ENCODE data around the gene USP24. TPM values are rescaled to one million over a fixed set of nuclear protein-coding genes. Genes with fewer than 3 reads are reported as not detected.
A peak's percentile ranks its signal among the peaks of the same experiment; 100 is the strongest.

Gene USP24, protein sequence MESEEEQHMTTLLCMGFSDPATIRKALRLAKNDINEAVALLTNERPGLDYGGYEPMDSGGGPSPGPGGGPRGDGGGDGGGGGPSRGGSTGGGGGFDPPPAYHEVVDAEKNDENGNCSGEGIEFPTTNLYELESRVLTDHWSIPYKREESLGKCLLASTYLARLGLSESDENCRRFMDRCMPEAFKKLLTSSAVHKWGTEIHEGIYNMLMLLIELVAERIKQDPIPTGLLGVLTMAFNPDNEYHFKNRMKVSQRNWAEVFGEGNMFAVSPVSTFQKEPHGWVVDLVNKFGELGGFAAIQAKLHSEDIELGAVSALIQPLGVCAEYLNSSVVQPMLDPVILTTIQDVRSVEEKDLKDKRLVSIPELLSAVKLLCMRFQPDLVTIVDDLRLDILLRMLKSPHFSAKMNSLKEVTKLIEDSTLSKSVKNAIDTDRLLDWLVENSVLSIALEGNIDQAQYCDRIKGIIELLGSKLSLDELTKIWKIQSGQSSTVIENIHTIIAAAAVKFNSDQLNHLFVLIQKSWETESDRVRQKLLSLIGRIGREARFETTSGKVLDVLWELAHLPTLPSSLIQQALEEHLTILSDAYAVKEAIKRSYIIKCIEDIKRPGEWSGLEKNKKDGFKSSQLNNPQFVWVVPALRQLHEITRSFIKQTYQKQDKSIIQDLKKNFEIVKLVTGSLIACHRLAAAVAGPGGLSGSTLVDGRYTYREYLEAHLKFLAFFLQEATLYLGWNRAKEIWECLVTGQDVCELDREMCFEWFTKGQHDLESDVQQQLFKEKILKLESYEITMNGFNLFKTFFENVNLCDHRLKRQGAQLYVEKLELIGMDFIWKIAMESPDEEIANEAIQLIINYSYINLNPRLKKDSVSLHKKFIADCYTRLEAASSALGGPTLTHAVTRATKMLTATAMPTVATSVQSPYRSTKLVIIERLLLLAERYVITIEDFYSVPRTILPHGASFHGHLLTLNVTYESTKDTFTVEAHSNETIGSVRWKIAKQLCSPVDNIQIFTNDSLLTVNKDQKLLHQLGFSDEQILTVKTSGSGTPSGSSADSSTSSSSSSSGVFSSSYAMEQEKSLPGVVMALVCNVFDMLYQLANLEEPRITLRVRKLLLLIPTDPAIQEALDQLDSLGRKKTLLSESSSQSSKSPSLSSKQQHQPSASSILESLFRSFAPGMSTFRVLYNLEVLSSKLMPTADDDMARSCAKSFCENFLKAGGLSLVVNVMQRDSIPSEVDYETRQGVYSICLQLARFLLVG (N-terminal part only)
- 10 to 100 TPM; 47.3 to 91.4 (median 75.4) TPM for total RNA-seq
- polyA plus RNA-seq = 10 to 100 TPM in 1 of 2 donors, 1 to 10 TPM in 1; 4.7 to 10.3 TPM
- total RNA-seq = 256 reads per million, percentile 95 among the genes with 10 or more reads in this experiment

DNA sequence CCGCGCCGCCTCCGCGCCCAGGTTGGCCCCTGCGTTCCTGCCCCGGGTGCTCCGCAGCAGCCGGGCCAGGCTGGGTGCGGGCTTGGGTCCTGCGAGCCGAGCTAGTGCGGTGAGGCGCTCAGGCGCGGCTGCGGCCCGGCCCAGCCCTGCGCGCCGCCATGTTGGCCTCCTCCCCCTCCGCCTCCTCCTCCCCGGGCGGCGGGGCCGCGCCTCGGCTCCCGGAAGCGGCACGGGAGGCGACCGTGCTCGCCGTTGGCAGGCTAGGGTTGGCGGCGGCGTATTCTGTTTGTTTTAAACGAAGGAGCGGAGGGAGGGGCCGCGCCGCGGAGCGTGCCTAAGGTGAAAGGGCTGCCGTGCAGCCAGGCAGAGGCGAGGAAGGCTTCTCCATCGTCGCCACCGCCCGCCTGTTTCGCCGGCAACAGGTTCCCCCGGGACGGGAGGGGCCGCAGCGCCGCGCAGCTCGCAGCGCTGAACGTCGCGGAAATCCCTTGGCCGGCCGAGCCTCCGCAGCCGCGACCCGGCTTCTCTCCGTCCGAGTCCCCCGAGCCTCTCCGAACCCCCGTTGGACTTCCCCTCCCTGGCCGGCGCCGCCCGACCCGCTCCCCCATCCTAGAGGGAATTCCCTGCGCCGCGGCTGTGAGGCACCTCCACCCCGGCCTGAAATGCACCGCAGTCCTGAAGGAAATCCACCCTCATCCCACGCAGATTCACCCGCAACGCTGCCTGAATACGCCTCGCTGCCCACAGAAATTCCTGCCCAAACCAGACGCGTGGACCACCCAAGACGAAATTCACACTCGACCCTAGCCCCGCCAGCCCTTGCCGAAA lies at the start of gene USP24:
TSS of gene USP24 (minus strand) at position 171 of the 828 bp plus-strand sequence. CDS start 251 bp downstream, outside the sequence.
- peak; percentile 93 for ATAC-seq
- peaks cover 38 to 48% of the 10 kb centered on the region in 2 donors for H3K4me1 ChIP-seq (ENCODE audit: control insufficient read depth in 2 of 2, insufficient read depth in 2 of 2, low read length in 2 of 2)
- H3K27ac ChIP-seq (ENCODE audit: low read depth, low read length) = peak within 1 kb of the TSS; percentile 93
- peaks cover 0 to 5% (median 0%) of the 10 kb centered on the region in 3 experiments for H3K36me3 ChIP-seq (ENCODE audit: control insufficient read depth in 2 of 3, insufficient read depth in 3 of 3, low read length in 3 of 3)
- H3K27me3 ChIP-seq (ENCODE audit: control insufficient read depth in 2 of 2, insufficient read depth in 2 of 2, low read length in 2 of 2) = no peaks in the 10 kb centered on the region
- CTCF ChIA-PET = interaction anchor here (0.6 kb wide), 1 partner anchor 73 kb away, joined by 3 read pairs; no protein-coding TSS in a partner anchor
- peaks cover 55 to 75% (median 64%) of the 10 kb centered on the region in 7 donors for H3K4me1 Mint-ChIP-seq
- H3K9me3 Mint-ChIP-seq = peaks cover 0 to 2% (median 0%) of the 10 kb centered on the region in 11 donors
- POLR2A ChIA-PET = interaction anchor here (0.8 to 4.4 kb wide), 8 partner anchors 11 to 63 kb away, joined by 3 to 23 read pairs (median 4); no protein-coding TSS in a partner anchor
- H3K4me3 ChIP-seq (ENCODE audit: low read length) = peak within 1 kb of the TSS; percentile 66
- H3K36me3 Mint-ChIP-seq = peaks cover 0 to 2% (median 0%) of the 10 kb centered on the region in 5 donors
- peak; percentile 81 to 88 (median 86) for DNase-seq
- no peaks in the 10 kb centered on the region for H3K27me3 Mint-ChIP-seq
- H3K27ac Mint-ChIP-seq = peak within 1 kb of the TSS; percentile 93 to 99 (median 98)
- intact Hi-C loops (cut with micrococcal nuclease) = loop anchor here (1.0 to 5.0 kb wide), 9 partner anchors 15 to 1993 kb away; partner anchors contain the start of genes CZIB (in 1 of the 2), SSBP3 (in 1 of the 2), TCEANC2 (in 1 of the 2) and TMEM59 (in 1 of the 2)
- H3K4me3 Mint-ChIP-seq = peak within 1 kb of the TSS; percentile 75 to 97 (median 95)
- H3K9me3 ChIP-seq (ENCODE audit: control insufficient read depth in 2 of 3, low read length in 3 of 3) = no peaks in the 10 kb centered on the region

DNA sequence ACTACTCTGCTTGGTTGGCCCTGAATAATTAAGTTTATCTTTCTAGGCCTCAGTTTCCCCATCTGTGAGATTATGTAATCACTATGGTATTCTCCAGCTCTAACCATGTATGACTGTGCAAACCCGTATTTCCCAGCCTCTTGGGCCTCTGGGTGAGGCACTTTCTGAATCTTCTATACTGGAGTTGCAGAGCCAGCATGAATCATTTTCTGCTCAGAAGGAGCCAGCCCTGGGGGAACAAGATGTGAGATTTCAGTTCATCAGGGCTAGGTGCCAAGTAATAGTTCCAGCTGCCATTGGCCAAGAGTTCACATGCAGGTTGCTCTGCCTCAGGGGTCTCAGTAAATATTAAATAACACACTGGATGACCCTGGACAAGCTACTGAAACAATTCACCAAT lies 47.7 kb upstream of the USP24 start:
- H3K9me3 Mint-ChIP-seq = no peaks in the 10 kb centered on the region
- Histone ChIP-seq H3K36me3 (ENCODE audit: control insufficient read depth in 2 of 3, insufficient read depth in 3 of 3, low read length in 3 of 3) (no peaks in the 10 kb centered on the region), H3K27me3 (ENCODE audit: control insufficient read depth in 2 of 2, insufficient read depth in 2 of 2, low read length in 2 of 2) (no peaks in the 10 kb centered on the region), H3K9me3 (ENCODE audit: control insufficient read depth in 2 of 3, low read length in 3 of 3) (no peaks in the 10 kb centered on the region), H3K4me1 (ENCODE audit: control insufficient read depth in 2 of 2, insufficient read depth in 2 of 2, low read length in 2 of 2) (peaks cover 0 to 6% of the 10 kb centered on the region in 2 donors), H3K4me3 (ENCODE audit: low read length) (no peak overlapping the region), H3K27ac (ENCODE audit: low read depth, low read length) (no peak overlapping the region)
- intact Hi-C loops (cut with micrococcal nuclease) = no loop called here
- ATAC-seq (no peak), DNase-seq (no peak)
- H3K4me3 Mint-ChIP-seq = no peak overlapping the region
- no peaks in the 10 kb centered on the region for H3K36me3 Mint-ChIP-seq
- ChIA-PET POLR2A (no interaction called here), CTCF (no interaction called here)
- peaks cover 7 to 12% (median 9%) of the 10 kb centered on the region in 7 donors for H3K4me1 Mint-ChIP-seq
- H3K27ac Mint-ChIP-seq = no peak overlapping the region
- H3K27me3 Mint-ChIP-seq = peaks cover 0 to 32% (median 0%) of the 10 kb centered on the region in 5 donors

DNA sequence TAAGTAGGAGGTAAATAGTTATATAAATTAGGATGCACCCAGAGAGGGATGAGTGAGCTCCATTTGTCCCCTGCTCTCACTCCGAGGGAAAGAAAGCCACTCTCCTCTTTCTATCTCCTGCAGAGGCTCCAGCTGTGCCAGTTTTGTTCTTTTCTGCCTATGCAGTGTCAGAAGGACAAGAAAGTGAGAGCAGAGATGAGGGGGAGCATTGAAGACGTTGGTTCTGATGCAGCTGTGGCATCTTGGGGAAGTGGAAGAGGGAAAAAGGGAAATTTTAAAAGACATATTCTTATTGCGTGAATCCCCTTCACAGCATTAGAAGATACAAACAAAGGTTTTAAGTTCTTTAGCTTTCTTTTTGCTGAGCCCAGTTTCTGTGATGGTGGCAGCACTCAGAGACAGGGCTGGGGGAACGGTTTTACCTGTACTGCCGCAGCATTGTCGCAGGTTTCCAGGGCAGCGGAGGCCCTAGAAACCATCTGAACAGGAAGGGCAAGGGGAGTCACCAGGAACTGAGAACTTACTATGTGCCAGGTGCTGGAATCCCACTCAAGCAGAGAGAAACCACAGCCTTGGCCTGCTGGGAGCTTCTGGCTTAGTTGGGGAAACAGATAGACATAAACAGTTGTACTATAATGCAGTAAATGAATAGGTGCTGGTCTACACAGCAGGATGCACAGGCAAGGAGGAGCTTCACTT lies 44.9 kb upstream of the USP24 start:
- Mint-ChIP-seq H3K27ac (no peak overlapping the region), H3K4me3 (no peak overlapping the region), H3K36me3 (no peaks in the 10 kb centered on the region), H3K27me3 (peaks cover 0 to 24% (median 0%) of the 10 kb centered on the region in 5 donors), H3K4me1 (peaks cover 11 to 17% (median 13%) of the 10 kb centered on the region in 7 donors), H3K9me3 (no peaks in the 10 kb centered on the region)
- intact Hi-C loops (cut with micrococcal nuclease) = loop anchor here (2.0 to 5.0 kb wide), 3 partner anchors 17 to 45 kb away; partner anchors contain the start of gene USP24 (in 2 of the 2)
- ATAC-seq = no peak
- Histone ChIP-seq H3K4me1 (ENCODE audit: control insufficient read depth in 2 of 2, insufficient read depth in 2 of 2, low read length in 2 of 2) (peaks cover 0 to 10% of the 10 kb centered on the region in 2 donors), H3K4me3 (ENCODE audit: low read length) (no peak overlapping the region), H3K36me3 (ENCODE audit: control insufficient read depth in 2 of 3, insufficient read depth in 3 of 3, low read length in 3 of 3) (no peaks in the 10 kb centered on the region), H3K27me3 (ENCODE audit: control insufficient read depth in 2 of 2, insufficient read depth in 2 of 2, low read length in 2 of 2) (no peaks in the 10 kb centered on the region), H3K9me3 (ENCODE audit: control insufficient read depth in 2 of 3, low read length in 3 of 3) (no peaks in the 10 kb centered on the region), H3K27ac (ENCODE audit: low read depth, low read length) (no peak overlapping the region)
- ChIA-PET POLR2A (no interaction called here), CTCF (interaction anchor here (0.6 kb wide), 1 partner anchor 700 kb away, joined by 3 read pairs; no protein-coding TSS in a partner anchor)
- no peak for DNase-seq

DNA sequence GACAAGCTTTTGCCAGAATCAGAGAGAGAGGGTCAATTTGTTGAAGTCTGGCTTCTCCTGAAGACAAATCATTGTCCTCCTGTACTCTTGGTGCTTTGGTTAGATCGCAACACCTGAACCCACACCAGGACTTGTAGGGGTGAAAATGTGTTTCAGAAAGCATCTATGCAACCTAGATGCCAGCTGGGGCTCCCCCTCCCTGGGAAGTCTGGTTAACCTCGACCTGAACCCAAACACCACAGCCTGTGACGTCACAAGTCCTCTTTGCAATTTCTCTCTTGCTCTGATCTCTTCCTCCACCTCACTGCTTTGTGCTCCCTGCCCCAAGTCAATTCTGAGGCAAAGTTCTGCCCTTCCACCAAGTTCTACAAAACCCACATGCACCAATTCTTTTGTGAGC lies 42.8 kb upstream of the USP24 start:
- intact Hi-C loops (cut with micrococcal nuclease) = loop anchor here (2.0 to 5.0 kb wide), 3 partner anchors 19 to 43 kb away; partner anchors contain the start of gene USP24 (in 2 of the 2)
- peak; percentile 92 for ATAC-seq
- POLR2A ChIA-PET = no interaction called here

DNA sequence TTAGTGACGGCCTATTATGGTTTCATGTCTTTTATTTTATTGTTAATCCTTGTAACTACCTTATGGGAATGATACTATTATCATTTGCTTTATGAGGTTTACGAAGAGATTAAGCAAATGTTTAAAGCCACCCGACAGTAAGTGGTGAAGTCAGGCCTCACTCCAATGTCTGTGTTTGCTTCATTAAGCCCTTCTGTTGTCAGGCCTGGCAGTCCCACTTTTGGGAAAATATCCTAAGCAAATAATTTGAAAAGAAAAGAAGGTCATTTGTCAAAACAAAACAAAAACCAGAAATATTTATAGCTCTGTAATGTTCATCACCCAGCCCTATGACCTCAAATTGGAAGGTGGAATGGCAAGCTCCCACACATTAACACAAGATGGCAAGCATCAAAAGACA lies 40.7 kb upstream of the USP24 start:
- H3K4me1 Mint-ChIP-seq = peaks cover 11 to 18% (median 16%) of the 10 kb centered on the region in 7 donors
- Histone ChIP-seq H3K4me3 (ENCODE audit: low read length) (no peak overlapping the region), H3K27ac (ENCODE audit: low read depth, low read length) (no peak overlapping the region), H3K4me1 (ENCODE audit: control insufficient read depth in 2 of 2, insufficient read depth in 2 of 2, low read length in 2 of 2) (peaks cover 0 to 10% of the 10 kb centered on the region in 2 donors), H3K27me3 (ENCODE audit: control insufficient read depth in 2 of 2, insufficient read depth in 2 of 2, low read length in 2 of 2) (no peaks in the 10 kb centered on the region), H3K36me3 (ENCODE audit: control insufficient read depth in 2 of 3, insufficient read depth in 3 of 3, low read length in 3 of 3) (no peaks in the 10 kb centered on the region), H3K9me3 (ENCODE audit: control insufficient read depth in 2 of 3, low read length in 3 of 3) (no peaks in the 10 kb centered on the region)
- H3K36me3 Mint-ChIP-seq = no peaks in the 10 kb centered on the region
- ChIA-PET POLR2A (interaction anchor here (1.6 kb wide), 1 partner anchor 40 kb away, joined by 3 read pairs; the partner anchor contains the start of gene USP24), CTCF (no interaction called here)
- no peak for DNase-seq
- no peak for ATAC-seq
- H3K27me3 Mint-ChIP-seq = peaks cover 0 to 16% (median 0%) of the 10 kb centered on the region in 5 donors
- H3K27ac Mint-ChIP-seq = peak overlapping the region in 2 of 9 donors; percentile 4 to 43
- no peak overlapping the region for H3K4me3 Mint-ChIP-seq
- H3K9me3 Mint-ChIP-seq = no peaks in the 10 kb centered on the region
- intact Hi-C loops (cut with micrococcal nuclease) = loop anchor here in 1 of 2 donors (5.0 kb wide), 1 partner anchor 39 kb away; the partner anchor contains the start of gene USP24

More for the DNA sequence above, 42.8 kb upstream of the USP24 start:
- H3K4me3 ChIP-seq (ENCODE audit: low read length) = no peak overlapping the region
- peaks cover 11 to 17% (median 14%) of the 10 kb centered on the region in 7 donors for H3K4me1 Mint-ChIP-seq
- no peak overlapping the region for H3K27ac ChIP-seq (ENCODE audit: low read depth, low read length)
- no peaks in the 10 kb centered on the region for H3K36me3 Mint-ChIP-seq
- CTCF ChIA-PET = no interaction called here
- peak; percentile 19 to 73 (median 64) for DNase-seq
- peak overlapping the region in 7 of 9 donors; percentile 20 to 80 (median 52) for H3K27ac Mint-ChIP-seq
- H3K4me3 Mint-ChIP-seq = peak overlapping the region in 2 of 10 donors; percentile 14 to 15
- H3K36me3 ChIP-seq (ENCODE audit: control insufficient read depth in 2 of 3, insufficient read depth in 3 of 3, low read length in 3 of 3) = no peaks in the 10 kb centered on the region
- H3K4me1 ChIP-seq (ENCODE audit: control insufficient read depth in 2 of 2, insufficient read depth in 2 of 2, low read length in 2 of 2) = peaks cover 0 to 10% of the 10 kb centered on the region in 2 donors
- H3K9me3 ChIP-seq (ENCODE audit: control insufficient read depth in 2 of 3, low read length in 3 of 3) = no peaks in the 10 kb centered on the region
- H3K27me3 ChIP-seq (ENCODE audit: control insufficient read depth in 2 of 2, insufficient read depth in 2 of 2, low read length in 2 of 2) = no peaks in the 10 kb centered on the region
- H3K9me3 Mint-ChIP-seq = no peaks in the 10 kb centered on the region
- H3K27me3 Mint-ChIP-seq = peaks cover 0 to 16% (median 0%) of the 10 kb centered on the region in 5 donors

Data from naive thymus-derived CD4-positive, alpha-beta T cell (primary cell).